Tongue (tissue), 2 donors: Measurements from ENCODE around the gene NT5C. TPM values are rescaled to one million over a fixed set of nuclear protein-coding genes. Genes with fewer than 3 reads are reported as not detected.
"Not testable (repeated sequence)": the region's sequence is repeated elsewhere in the genome, so short reads cannot be mapped to it uniquely, and the experiment has no call there.

Experiments used
- DNase-seq: peaks from one replicate; pipeline ENCODE4 v3.0.0-alpha.2; 2015
- total RNA-seq: library from RNA; depleted of rRNA; stranded (reverse); fragments of >200 nt; gene quantifications from one replicate; pipeline ENCODE4 v1.2.3, GENCODE V29; 2014

The NT5C gene
- 50.8 TPM for total RNA-seq

DNA sequence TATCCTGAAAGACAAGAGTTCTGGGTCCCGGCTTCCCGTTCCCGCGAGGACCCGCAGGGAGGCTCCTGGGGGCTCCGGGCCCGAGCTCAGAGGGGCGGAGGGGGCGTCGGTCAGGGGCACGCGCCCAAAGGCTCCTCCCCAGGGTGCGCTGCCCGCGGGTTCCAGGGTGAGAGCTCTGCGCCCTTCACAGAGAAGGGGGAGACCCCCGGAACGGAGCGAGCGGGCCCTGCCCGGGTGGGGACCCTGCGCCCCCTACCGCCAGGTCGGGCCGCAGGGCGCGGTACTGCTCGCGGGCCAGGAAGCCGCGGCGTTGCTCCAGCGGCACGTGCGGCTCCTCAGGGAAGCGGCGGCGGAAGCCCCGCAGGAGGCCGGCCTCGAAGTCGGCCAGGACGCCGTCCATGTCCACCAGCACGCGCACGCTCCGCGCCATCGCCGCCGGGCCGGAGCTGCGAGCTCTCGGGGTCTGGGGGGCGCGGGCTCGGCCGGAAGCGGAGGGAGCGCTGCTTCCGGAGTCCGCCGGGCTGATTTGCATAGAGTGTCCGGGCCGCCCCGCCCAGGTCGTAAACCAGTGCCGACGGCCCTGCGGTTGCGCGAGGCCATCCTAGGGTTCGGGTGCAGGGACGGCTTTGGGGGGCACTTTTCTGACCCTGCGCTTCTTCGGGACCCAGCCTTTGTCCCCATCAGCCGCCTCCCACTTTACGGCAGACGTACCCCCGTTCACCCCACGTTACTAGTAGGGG lies at the start of gene NT5C:
Gene NT5C, minus strand, starts transcription at position 465 of the 740 bp plus-strand sequence. Its CDS starts 35 bp downstream, at position 430.
- peak; percentile 91 for DNase-seq

DNA sequence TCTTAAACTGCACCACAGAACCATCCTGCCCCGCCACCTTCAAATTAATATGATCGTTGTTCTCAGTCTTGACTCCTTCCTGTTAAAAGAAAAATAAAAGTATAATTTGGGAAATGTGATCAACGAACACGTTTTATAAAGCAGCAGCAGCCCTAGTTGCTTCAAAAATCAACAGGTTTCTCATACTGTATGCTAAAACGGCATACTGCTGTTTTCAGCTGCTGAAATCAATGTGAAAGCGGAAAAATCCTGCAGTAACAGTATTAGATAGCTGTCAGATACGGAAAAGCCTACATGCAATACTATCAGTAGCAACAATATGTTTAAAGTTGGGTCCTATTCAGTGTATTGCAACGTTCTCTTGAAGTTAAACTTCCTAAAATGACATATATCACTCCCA lies 49.6 kb upstream of the NT5C start:
- DNase-seq: no peak

DNA sequence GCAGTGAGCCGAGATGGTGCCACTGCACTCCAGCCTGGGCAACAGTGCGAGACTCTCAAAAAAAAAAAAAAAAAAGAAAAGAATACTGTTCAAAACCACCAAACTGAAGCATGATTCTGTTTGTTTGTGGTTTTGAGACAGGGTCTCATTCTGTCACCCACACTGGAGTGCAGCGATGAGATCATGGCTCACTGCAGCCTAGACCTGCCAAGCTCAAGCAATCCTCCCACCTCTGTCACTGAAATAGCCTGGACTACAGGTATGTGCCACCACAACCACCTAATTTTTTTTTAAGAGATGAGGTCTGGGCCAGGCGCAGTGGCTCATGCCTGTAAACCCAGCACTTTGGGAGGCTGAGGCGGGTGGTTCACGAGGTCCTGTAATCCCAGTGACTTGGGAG lies 46.9 kb upstream of the NT5C start:
- DNase-seq: no peak

DNA sequence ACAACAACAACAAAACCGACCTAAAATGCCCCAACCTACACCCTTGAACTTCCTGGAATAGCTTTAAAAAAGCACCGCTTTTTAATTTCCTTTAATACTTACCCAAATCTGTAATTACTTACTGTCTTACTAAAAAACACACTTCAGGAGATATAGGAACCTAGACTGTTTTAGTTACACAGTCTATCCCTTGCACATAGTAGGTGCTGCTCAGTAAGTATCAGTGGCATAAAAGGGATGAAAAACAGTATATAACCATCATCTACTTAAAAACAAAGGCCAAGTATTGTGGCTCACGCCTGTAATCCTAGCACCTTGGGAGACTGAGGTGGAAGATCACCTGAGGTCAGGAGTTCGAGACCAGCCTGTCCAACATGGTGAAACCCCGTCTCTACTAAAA lies 45.1 kb upstream of the NT5C start:
- DNase-seq: no peak

DNA sequence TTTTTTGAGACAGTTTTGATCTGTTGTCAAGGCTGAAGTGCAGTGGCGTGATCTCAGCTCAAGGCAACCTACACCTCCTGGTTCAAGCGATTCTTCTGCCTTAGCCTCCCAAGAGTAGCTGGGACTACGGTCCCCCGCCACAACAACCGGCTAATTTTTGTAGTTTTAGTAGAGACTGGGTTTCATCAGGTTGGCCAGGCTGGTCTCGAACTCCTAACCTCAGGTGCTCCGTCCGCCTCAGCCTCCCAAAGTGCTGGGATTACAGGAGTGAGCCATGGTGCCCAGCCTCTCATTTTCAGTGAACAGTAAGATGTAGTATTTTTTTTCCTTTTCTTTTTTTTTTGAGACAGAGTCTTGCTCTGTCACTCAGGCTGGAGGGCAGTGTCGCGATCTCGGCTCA lies 43.5 kb upstream of the NT5C start:
- DNase-seq: no peak

DNA sequence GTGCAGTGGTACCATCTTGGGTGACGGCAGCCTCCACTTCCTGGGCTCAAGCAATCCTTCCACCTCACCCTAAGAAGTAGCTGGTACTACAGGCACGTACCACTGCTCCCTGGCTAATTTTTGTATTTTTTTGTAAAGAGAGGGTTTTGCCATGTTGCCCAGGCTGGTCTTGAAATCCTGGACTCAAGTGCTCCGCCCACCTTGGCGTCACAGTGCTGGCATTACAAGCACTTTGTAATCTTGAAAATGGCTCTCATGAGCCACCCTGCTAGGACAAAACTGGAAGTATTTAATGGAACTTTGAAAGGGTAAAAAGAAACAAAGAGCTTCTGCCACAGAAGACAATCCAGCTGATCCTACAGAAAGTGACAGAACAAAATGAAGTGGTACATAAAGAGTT lies 42.0 kb upstream of the NT5C start:
- DNase-seq: no peak

DNA sequence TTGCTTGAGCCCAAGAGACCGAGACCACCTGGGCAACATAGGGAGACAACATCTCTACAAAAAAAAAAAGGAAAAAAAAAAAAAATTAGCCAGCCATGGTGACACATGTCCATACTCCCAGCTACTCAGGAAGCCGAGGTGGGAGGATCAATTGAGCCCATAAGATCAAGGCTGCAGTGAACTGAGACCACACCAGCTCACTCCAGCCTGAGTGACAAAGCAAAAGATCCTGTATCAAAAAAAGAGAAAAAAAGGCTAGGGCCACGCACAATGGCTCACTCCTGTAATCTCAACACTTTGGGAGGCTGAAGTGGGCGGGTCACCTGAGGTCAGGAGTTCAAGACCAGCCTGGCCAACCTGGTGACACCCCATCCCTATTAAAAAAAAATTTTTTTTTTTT lies 37.5 kb upstream of the NT5C start:
- DNase-seq: no peak

- DNase-seq: not testable (repeated sequence)
These were observed 33.1 kb upstream of the NT5C start for GRCh38 chr17:75164606-75165005.

GRCh38 chr17:75163074-75163473 lies 31.5 kb upstream of the NT5C start:
- DNase-seq: no peak

DNA sequence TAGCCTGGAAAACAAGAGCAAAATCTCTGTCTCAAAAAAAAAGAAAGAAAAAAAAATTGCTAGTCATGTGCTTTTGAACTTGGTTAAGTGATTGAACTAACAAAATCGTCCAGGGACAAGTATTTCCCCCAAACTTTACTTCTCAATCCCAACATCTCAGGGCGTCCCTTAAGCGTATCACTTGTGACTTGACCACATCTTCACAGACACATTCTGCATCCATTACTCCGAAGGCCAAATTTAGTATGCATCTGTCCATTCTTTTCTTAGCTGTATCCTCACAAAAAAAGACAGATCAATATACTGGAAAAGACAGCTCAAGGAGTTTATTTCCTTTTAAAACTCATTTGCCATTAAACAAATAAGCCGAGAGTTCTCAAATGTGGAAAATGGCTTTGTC lies 28.7 kb upstream of the NT5C start:
- DNase-seq: peak; percentile 38

DNA sequence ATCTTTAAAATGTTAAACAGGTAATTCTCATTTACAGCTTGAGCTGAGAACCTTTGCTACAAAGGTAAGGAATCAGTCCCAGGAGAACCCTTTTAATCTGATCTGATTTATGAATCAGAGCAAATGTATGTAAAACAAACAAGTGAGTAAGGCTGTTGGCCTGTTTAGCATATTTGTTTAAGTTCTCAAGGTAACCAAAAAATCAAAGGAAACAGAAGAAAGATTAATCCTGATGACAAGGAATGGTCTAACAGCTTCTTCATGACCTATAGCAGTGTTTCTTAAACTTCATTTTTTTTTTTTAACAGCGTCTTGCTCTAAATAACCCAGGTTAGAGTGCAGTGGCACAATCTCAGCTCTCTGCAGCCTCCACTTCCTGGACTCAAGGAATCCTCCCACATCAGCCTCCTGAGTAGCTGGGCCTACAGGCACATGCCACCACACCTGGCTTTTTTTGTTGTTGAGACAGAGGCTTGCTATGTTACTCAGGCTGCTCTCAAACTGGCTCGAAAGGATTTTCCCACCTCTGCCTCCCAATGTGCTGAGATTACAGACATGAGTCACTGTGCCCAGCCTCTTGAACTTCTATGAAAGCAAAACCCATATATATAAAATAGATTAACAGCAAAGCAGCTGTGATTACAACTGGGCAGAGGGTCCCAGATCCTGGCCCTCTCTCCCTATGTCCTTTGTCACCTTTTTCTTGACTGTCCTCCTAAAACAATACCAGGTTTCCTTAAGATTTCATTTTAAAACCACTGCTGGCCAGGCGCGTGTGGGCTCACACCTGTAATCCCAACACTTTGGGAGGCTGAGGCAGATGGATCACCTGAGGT lies 27.9 kb upstream of the NT5C start:
- DNase-seq: no peak

DNA sequence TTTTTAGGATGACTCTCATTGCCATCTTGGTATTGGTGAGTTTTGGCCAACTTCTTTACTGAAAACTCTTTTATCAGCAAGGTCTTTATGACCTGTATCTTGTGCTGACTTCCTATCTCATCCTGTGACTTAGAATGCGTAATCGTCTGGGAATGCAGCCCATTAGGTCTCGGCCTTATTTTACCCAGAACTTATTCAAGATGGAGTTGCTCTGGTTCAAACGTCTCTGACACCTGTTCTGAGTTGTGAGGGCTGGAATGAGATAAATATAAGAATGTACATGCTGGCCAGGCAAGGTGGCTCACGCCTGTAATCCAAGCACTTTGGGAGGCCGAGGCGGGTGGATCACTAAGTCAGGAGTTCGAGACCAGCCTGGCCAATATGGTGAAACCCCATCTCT lies 26.9 kb upstream of the NT5C start:
- not testable (repeated sequence) for DNase-seq

GRCh38 chr17:75155191-75155601 lies 23.7 kb upstream of the NT5C start:
- peak; percentile 85 for DNase-seq

DNA sequence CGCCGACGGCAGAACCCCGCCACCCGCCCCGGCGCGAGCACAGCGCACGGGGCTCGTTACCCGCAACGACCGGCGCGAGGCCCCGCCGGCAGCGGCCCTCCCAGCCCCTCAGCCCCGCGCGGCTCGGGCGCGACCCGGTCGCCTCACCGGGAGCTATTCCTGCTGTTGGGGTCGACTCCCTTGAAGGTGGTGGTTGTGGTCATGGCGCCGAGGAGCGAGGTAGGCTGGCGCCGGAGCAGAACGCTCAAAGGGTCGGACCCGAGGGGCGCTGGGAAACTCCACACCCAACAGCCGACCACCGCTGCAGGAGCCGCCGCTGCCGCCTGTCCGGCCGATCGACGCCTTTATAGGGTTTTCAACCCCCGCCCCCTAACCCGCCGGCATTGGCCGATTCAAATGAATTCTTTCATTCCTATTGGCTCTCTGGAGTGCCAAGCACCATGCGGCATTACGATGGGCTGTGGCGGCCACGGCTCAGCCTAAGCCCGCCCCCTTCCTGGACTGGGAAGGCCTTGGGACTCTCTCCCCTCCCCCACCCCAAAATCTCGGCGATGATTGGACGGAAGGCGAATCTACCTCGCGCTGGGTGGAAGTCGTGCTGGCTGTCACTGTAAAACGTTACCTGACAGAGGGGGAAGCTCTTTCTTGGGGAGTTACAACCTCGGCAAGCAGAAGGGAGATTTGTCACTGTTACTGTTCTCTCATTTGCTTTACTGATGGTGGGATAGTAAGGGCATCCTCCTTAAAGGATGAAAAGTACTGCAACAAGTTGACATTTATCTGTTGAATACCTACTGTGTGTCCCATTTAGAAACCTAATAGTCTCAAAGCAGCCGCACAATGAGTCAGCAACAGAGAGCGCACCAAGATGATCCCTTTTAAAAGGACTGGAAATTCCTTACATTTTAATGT lies 22.9 kb upstream of the NT5C start, which contains the start of gene JPT1:
Gene JPT1, minus strand, starts transcription at position 318 of the 912 bp plus-strand sequence. Its CDS starts 115 bp downstream, at position 203.
- DNase-seq: peak; percentile 100

DNA sequence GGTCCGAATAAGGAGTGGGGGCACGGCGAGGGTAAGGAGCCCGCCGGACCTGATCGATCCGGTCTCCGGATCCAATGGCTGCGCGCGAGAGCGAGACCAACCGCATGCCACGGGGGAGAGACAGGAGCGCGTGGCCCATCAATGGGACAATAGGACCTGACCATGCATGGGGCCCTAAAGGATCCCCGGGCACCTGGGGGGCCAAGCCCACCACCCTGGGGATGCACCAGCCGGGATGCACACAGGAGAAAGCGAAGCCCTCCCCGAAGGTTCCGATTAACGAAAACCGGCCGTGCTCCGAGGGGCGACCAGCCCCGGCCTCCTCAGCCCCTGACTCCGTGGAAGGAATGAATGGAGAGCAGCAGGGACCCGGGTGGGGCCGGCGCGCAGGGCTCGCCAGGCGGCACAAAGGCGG lies 22.2 kb upstream of the NT5C start:
- no peak for DNase-seq

DNA sequence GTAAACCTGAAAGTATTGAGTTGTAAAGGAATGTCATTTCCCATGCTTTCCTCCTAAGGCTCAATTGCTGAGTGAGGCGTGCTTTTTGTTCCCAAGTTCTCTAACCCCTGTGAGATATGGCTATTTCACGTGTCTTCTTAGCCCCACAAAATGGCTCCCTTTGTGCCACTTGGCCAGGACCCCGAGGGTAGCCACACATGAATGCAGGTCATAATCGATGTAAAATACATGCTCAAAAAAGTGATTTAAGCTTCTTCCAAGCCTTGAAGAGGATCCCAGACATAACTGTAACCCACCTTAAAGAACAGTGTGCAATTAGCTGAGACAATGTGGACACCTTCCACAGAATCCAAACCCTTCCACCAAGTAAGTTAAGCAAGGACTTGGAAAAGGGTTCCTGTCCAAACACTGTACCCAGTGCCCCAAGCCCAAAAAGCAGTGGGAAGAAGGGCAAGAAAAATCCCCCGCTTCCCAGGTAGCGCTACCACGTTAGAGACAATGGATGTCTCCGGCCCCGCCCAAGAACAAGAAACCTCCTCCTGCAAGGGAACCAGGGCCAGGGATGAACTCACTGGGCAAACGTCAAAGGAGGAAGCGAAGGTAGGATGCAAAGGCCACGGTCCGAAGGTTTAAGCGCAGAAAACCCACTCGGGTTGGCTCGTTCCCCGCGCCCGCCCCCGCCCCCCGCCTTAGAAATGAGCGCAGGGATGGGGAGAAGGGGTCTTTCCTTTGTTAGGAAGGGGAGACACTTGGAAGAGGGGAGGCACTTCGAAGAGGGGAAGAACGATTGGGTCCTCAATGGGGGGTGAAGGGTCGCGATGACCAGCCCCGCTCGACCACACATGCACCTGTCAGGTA lies 21.6 kb upstream of the NT5C start:
- DNase-seq: peak; percentile 68

DNA sequence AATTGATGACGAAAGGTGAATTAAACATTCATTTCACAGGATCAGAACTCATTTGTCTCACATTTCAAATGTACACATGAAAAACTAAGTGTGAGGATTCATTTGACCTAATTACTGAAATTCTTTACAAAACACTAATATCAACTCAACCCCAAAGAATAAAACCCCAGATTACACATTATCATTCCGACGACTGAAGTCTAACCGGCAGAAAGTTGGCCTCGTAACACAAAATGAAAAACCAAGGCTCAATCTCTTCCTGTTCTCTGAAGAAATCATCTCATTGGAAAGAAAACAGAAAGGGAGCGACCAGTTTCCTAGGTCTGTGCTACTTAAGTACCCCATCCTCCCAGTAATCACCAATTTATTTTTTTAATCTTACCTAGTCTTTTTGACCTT lies 21.0 kb upstream of the NT5C start:
- DNase-seq: no peak

DNA sequence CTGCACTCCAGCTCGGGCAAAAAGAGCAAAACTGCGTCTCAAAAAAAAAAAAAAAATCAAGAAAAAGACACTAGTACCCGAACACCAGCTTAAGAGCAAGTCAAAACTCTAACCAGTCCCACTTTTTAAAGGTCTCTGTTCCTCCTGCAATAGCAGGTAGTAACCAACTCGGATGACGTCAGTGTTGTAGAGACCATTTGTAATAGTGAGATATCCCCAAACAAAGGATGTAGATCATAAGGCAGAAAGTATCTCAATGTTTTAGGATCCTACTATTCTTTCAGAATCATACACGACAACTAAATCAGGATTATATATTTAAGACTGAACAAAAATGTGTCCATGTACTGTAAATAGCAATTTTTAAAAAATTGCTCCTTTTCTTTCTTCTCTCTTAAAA lies 20.4 kb upstream of the NT5C start:
- peak; percentile 44 for DNase-seq

DNA sequence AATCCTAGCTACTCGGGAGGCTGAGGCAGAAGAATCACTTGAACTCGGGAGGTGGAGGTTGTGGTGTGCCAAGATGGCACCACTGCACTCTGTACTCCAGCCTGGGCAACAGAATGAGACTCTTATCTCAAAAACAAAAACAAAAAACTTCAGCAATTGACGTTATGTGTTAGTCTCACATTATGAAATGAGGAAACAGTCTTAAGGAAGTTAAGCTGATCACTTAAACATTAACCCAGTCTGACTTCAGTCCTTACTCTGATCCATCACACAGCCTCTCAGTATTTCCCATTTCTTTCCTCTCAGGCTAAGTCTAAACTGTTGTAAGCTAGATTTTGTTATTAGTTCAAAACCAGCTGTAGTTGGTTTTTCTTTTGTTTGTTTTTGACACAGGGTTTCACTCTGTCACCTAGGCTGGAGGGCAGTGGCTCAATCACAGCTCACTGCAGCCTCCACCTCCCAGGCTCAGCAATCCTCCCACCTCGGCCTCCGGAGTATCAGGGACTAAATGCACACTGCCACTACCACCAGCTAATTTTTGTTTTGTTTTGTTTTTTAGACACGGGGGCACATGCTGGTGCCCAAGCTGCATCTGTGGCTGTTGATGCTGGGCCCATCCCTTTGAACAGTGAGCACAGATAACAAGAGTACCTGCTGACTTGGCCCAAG lies 16.5 kb upstream of the NT5C start:
- DNase-seq: no peak

DNA sequence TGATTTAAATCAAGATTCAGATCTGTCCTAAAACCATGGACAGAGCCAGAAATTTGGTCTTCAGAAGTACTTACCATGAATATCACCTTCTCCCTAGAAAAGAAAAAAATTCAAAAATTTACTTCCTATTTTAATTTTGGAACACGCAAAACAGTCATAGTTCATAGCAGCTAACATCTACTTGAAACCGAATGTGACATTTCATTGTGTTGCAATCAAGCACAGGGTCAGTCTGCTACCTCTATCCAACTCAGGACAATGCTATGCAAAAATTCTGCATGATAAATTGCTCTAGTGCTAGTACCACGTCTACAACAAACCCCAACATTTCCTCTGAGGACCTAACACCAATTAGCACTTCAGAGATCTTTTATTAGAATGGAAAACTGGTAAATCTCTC lies 15.1 kb upstream of the NT5C start:
- DNase-seq: no peak
